ENCODE measurements around the gene PGPEP1.

- TF ChIP-seq CTCF (IDR thresholded peaks at IDR 0.05; ENCODE audit: extremely low read depth in 1 of 2, insufficient read depth in 1 of 2, low read depth in 1 of 2, low read length in 2 of 2): no peak
- TF ChIP-seq POLR2AphosphoS5 (IDR thresholded peaks at IDR 0.05; ENCODE audit: insufficient read depth, low read depth, low read length): no peak
- TF ChIP-seq EZH2 (IDR thresholded peaks at IDR 0.05; ENCODE audit: borderline replicate concordance, low read depth, low read length, severe bottlenecking): no peak
- no peak for TF ChIP-seq POLR2A (IDR thresholded peaks at IDR 0.05; ENCODE audit: low read depth, low read length)
- no peak for TF ChIP-seq FOS (IDR thresholded peaks at IDR 0.05; ENCODE audit: borderline replicate concordance, insufficient read depth, low read length)
- TF ChIP-seq MAX (IDR thresholded peaks at IDR 0.05; ENCODE audit: insufficient read depth, insufficient read length): no peak
- TF ChIP-seq MYC (IDR thresholded peaks at IDR 0.05; ENCODE audit: low read depth, low read length): no peak
Observed at GRCh38 chr19:18298601-18299000, 41.8 kb upstream of the PGPEP1 start.
